GM12892 (cell line): ENCODE measurements around the gene ESF1.

Experiments
- DNase-seq: peaks from one replicate; pipeline ENCODE4 v3.0.0; 2011; ENCODE audit not compliant: insufficient read length
- FAIRE-seq: peaks from 2 replicates; lab custom pipeline; 2011; peaks lifted over from hg19 to GRCh38; lab: Jason Lieb, UNC
- POLR2A ChIP-seq: IDR thresholded peaks from 2 replicates; pipeline ENCODE4 v1.6.1; 2011; ENCODE audit warnings: low read depth, low read length, control low read depth
- POLR2AphosphoS5 ChIP-seq: IDR thresholded peaks from 2 replicates; pipeline ENCODE4 v1.6.1; 2011; ENCODE audit warnings: low read depth, low read length, control low read depth
- TAF1 ChIP-seq: IDR thresholded peaks from 2 replicates; pipeline ENCODE4 v1.6.1; 2011; ENCODE audit warnings: low read depth, mild to moderate bottlenecking, control low read depth, low read length, borderline replicate concordance

ESF1 gene

DNA sequence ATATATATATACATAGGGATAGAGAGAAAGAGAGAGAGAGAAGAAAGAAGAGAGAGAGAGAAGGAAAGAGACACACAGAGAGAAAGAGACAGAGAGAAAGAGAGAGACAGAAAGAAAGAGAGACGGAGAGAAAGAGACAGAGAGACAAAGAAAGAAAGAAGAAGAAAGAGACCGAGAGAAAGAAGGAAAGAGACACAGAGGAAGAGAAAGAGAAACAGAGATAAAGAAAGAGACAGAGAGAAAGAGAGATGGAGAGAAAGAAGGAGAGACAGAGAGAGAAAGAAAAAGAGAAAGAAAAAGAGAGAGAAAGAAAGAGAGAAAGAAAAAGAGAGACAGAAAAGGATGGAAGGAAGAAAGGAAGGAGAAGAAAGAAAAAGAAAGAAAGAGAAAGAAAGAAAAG lies 99.1 kb downstream of the ESF1 start:
- no peak for TF ChIP-seq POLR2A
- no peak for TF ChIP-seq TAF1
- TF ChIP-seq POLR2AphosphoS5: no peak
- no peak for DNase-seq
- no peak for FAIRE-seq

DNA sequence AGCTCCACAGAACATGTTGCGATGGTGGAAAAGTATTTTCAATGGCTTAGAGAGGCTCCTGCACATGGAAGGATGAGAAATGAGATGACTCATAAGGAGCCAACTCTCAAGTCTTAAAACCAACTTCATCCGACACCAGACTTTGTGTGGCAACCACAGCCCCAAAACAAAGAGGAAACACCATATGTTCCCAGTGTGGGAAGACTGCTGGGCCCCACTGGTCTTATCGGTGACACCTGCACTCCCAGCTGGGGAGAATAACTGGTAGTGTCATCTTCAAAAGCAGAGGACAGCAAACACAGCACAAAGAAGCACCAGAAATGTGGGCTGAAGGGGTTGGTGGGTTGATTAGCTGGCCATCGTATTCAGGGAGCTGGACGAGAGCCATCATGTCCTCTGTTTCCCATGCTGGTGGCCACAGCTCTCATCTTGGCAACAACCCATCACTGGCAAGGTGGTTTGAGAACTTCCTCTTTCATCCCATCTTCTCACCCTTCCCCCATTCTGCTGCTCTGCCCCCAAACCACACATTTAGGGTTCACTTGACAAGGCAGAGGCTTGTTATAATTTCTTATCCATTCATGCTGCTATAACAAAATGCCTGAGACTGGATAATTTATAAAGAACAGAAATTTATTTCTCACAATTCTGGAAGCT lies 100.0 kb downstream of the ESF1 start:
- peak; percentile 61 for FAIRE-seq

DNA sequence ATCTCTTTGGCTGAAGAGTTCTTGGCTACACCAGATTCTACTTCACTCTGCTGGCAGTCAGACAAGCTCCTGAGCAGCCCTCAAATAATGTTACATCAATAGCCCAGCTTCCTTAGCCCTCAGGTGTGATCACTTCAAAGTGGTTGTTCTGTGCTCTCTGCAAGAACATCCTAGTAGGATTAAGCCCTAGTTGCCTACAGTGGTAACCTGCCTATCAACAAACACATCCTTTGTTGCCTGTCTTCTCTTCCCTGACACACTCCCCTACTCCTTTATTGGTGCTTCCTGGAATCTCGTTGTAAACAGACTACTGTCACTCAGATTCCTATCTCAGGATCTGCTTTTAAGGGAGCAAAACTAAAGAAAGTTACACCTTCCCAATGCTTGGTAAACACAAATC lies 100.9 kb downstream of the ESF1 start:
- DNase-seq (no peak), FAIRE-seq (no peak)
- TF ChIP-seq POLR2A (no peak), TAF1 (no peak), POLR2AphosphoS5 (no peak)

More for the DNA sequence above, 100.0 kb downstream of the ESF1 start:
- TF ChIP-seq TAF1: no peak
- no peak for TF ChIP-seq POLR2AphosphoS5
- TF ChIP-seq POLR2A: no peak
- no peak for DNase-seq

DNA sequence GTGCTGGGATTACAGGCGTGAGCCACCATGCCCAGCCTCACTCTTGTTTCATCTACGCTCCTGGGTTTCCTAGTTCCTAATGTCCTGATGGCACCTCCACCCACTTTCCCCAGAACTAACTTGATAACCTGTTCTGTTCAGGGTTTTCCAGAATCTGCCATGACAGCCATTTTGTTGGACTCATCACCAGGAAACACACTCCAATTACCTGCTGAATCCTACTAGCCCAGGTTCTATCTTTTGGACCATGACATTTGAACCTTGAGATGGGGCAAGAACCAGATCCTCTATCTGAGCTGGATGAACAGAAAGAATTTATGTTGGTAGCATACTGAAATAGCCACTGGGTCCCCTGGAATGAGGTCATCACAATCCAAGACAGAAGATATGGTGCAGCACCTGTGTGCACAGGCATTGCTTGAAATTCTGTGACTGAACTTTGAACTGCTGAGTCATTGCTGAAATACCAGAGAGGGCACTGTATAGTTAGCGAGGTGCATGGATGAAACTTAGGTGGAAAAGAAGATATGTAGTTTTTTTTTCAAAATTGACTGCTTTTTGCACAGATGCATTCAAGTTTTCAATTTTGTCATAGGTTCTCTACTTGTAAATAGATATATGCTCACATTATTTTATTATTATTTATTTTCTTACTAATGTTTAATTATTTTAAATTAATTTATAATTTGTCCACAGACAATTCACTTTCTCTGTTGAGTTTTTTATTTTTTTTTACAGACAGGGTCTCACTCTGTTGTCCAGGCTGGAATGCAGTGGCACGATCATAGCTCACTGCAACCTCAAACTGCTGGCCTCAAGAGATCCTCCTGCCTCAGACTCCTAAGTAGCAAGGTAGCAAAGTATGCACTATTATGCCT lies 103.2 kb downstream of the ESF1 start:
- FAIRE-seq (peak; percentile 68), DNase-seq (peak; percentile 23)
- no peak for TF ChIP-seq POLR2A
- no peak for TF ChIP-seq TAF1
- TF ChIP-seq POLR2AphosphoS5: no peak

DNA sequence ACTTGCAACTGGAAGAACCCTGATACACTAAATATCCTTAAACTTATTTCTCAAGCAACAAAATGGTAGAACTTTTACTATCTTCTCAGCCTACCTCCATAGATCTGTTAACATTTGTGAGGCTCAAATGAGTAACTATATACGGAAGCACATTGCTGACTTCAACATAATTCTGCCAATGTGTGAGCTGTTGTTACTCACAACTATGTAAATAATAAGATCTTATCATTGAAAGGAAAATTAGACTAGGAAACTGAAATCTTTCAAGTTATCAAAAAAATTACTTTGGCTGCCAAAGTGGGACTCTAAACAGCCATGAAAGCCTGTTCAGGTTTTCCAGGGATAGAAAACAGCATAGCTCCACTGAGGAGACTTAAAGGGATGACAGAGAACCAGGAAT lies 105.8 kb downstream of the ESF1 start:
- TF ChIP-seq POLR2A (no peak), TAF1 (no peak), POLR2AphosphoS5 (no peak)
- no peak for DNase-seq
- no peak for FAIRE-seq

DNA sequence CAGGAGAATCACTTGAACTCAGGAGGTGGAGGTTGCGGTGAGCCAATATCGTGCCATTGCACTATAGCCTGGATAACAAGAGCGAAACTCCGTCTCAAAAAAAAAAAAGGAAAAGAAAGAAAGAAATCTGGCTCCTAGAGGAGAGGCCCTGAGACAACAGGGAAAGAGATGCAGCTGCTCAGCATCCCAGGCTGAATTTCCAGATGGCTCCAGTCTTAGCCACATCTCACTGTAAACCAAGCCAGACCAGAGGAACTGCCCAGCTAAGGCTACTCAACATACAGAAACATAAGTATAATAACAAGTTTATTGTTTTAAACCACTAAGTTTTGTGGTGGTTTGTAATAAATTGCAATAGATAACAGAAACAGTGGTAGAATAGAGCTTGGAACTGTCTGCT lies 107.5 kb downstream of the ESF1 start:
- no peak for TF ChIP-seq TAF1
- TF ChIP-seq POLR2A: no peak
- no peak for TF ChIP-seq POLR2AphosphoS5
- FAIRE-seq (no peak), DNase-seq (no peak)

DNA sequence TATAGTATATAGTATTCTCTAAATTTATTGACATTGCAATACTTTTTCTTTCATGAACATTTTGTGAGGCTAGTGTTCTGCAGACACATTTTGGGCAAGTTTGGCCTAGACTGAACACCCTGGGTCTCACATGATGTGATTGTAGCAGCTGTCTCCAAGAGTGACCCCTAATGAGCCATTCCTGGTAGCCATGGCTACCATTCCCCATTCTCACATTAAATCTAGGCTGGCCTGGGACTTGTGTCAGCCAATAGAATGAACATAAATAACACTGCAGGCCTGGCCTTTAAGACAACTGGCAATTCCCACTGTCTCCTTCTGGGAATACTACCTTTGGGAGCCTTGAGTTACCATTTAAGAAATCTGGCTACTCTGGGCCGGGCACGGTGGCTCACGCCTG lies 108.0 kb downstream of the ESF1 start:
- DNase-seq: no peak
- TF ChIP-seq POLR2AphosphoS5: no peak
- TF ChIP-seq TAF1: no peak
- no peak for TF ChIP-seq POLR2A
- FAIRE-seq: no peak

DNA sequence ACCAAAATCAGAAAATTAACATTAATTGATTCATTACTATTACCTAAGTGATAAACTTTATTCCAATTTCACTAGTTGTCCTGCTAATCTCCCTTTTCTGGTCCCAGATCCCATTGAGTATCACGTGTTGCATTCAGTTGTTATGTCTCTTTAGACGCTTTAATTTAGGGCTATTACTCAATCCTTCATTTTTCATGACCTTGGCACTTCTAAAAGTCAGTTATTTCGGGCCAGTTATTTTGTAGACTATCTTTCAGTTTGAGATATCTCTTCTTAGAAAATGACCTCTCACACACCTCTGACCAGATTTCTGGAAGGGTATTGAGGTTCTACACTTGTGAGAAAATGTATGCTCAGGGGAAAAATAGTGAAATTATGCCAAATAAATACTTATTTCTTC lies 112.0 kb downstream of the ESF1 start:
- DNase-seq: no peak
- TF ChIP-seq POLR2A (no peak), POLR2AphosphoS5 (no peak), TAF1 (no peak)
- FAIRE-seq: no peak

DNA sequence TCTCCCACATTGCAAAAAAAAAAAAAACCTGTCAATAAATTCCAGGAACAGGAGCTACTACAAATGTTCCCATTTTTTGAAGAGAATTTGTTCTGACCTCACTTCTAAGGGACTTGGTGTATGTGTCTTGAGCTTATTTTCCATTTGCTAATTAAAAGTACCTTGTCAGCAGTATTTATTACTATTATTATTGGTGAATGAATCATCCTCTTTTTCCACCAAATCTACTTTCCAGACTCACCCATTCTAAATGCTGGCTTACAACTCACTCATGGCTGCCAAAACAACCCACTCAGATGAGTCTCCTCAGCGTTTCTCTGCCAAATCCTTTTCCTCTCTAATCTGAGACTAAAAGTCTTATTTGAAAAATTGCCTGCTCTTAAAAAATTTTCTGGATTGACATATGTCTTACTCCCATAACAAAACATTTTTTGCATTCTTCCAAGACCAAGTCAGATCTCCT lies 112.8 kb downstream of the ESF1 start:
- FAIRE-seq: no peak
- DNase-seq: no peak
- no peak for TF ChIP-seq POLR2AphosphoS5
- TF ChIP-seq POLR2A: no peak
- TF ChIP-seq TAF1: no peak

DNA sequence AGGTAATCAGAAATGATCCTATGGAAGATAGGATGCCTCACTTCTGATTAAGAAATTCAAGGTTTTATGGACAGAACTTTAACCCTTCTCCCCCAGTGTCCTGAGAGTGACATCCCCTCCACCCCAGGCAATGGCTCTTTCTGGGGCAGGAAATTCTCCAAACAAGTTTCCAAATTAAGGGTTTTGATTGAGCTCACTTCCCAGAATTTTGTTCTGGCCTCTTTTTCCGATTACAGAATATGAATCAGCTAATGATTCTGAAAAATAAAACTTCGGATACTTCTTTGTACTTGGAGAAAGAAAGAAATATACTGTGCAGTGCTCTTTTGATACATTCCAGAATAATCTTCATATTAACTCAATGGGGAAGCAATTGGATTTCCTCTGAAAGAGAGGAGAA lies 113.2 kb downstream of the ESF1 start:
- DNase-seq (no peak), FAIRE-seq (no peak)
- no peak for TF ChIP-seq POLR2A
- no peak for TF ChIP-seq TAF1
- TF ChIP-seq POLR2AphosphoS5: no peak

DNA sequence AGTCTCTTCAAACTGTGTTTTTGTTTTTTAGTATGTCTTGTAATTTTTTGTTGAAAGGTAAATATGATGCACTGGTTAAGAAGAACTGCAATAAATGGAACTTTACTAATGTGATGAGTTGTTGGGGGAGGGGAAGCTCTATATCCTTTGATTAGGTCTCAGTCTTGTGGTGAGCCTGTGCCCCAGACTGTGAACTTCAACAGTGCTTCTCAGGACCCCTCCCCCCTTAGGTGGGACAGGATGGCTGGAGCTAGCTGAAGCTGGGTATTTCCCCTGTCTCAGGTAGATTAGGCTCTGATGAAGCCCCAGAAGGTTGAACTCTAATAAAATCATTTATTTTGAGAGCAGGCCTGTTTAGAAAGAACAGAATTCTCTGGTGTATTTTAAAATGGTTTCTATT lies 114.6 kb downstream of the ESF1 start:
- no peak for FAIRE-seq
- no peak for DNase-seq
- TF ChIP-seq POLR2AphosphoS5: no peak
- no peak for TF ChIP-seq TAF1
- TF ChIP-seq POLR2A: no peak

DNA sequence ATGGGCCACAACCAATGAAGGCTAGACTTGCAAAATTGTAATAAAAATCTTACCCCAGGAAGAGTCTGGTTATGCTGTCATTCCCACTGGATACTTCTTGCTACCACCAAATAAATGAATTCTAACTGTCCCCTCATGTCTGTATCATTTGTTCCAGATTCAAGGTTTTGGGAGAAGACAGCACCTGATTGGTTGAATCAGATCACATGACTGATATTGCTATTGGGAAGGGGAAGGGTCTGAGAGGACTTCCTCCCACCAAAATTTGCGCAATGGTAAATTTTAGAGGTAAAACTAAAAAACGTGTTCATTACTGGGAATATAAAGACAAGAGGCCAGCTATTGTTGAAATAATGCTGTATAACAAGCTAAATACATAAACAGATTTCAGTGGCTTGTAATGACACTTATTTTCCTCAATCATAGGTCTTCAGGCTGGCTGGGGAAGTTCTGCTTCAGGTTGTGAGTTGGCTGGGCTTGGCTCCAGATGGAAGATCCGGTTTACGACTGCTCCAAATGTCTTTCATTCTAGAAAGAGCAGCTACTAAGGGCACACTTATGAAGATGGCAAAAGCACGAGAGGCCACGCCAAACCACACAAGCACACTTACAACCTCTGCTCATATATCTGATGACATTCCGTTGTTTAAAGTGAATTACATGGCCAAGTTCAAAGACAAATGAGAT lies 118.9 kb downstream of the ESF1 start:
- no peak for FAIRE-seq
- DNase-seq: no peak

More for the DNA sequence above, 118.9 kb downstream of the ESF1 start:
- TF ChIP-seq TAF1 (no peak), POLR2A (no peak), POLR2AphosphoS5 (no peak)
